NK-92 (cell line): ENCODE measurements around the gene ING4.
"Not testable (repeated sequence)": the region's sequence is repeated elsewhere in the genome, so short reads cannot be mapped to it uniquely, and the experiment has no call there.

Source experiments
- DNase-seq: peaks from one replicate; lab custom pipeline; 2025; ENCODE audit not compliant: unreplicated experiment; lab: John Stamatoyannopoulos, UW

The ING4 gene

DNA sequence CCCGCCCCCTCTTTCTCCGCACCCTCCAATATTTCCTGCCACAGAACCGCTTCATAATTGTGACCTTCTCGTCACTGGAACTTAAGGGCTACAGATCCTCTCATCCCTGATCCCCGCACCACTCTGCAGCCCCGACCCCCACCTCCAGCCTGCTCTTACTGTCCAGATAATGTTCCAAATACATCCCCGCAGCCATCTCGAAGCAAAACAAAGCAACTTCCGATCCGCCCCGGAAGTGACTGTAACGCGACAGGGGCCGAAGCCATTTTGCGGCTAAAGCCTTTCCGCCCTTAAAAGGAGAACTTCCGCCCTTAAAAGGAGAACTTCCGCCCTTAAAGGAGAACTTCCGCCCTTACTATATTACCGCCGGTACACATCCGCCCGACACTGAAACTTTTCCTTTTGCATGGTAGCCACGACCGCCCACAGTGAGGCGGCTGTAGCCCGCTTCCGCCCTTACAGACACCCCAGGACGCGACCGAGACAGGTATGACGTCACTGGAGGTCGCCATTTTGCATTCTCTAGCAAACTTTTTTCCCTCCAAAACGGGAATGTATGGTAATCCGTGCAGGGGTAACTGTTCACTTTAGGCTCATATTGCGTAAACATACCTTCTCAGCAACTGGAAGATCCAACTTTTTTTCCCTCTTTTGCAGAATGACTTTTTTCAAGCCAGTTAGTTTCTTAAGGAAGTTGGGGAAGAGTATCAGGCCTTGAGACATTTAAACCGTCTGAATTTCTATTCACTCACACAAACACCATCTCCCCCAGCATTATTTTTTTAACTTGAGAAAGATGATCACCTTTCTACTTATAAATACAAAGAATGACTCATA is at the start of gene ING4:
TSS of gene ING4 (minus strand) at position 214 of the 837 bp plus-strand sequence. CDS start at position 196, 18 bp downstream.
- peak; percentile 78 for DNase-seq

DNA sequence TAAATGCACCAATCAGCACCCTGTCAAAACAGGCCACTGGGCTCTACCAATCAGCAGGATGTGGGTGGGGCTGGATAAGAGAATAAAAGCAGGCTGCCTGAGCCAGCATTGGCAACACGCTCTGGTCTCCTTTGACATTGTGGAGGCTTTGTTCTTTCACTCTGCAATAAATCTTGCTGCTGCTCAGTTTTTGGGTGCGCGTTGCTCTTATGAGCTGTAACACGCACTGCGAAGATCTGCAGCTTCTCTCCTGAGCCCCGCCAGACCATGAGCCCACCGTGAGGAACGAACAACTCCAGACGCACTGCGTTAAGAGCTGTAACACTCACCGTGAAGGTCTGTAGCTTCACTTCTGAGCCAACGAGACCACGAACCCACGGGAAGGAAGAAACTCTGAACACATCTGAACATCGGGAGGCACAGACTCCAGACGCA is 46.1 kb upstream of the ING4 start:
- no peak for DNase-seq

DNA sequence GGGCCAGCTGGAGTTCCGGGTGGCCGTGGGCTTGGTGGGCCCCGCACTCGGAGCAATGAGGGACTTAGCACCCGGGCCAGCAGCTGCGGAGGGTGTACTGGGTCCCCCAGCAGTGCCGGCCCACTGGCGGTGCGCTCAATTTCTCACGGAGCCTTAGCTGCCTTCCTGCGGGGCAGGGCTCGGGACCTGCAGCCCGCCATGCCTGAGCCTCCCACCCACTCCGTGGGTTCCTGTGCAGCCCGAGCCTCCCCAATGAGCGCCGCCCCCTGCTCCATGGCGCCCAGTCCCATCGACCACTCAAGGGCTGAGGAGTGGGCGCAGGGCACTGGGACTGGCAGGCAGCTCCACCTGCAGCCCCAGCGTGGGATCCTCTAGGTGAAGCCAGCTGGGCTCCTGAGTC is 45.4 kb upstream of the ING4 start:
- not testable (repeated sequence) for DNase-seq

DNA sequence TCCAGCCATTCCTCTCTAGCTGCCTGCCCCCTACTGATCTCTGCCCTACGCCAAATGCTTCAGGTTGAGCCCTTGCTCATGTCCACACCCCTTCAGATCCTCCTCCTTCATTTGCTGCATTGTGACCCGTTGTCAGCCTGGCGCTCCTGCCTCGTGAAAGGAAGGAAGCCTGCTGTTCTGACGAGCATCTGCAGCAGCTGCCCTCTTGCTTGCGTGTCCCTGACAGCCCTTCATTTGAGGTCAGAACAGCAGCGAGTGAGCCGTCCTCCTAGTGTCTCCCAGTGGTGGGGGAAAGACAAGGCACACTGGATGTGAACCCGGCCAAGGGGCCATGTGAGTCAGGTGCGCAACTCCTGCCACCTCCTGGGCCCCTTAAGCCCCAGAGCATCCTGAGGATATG is 40.7 kb upstream of the ING4 start:
- DNase-seq: no peak

DNA sequence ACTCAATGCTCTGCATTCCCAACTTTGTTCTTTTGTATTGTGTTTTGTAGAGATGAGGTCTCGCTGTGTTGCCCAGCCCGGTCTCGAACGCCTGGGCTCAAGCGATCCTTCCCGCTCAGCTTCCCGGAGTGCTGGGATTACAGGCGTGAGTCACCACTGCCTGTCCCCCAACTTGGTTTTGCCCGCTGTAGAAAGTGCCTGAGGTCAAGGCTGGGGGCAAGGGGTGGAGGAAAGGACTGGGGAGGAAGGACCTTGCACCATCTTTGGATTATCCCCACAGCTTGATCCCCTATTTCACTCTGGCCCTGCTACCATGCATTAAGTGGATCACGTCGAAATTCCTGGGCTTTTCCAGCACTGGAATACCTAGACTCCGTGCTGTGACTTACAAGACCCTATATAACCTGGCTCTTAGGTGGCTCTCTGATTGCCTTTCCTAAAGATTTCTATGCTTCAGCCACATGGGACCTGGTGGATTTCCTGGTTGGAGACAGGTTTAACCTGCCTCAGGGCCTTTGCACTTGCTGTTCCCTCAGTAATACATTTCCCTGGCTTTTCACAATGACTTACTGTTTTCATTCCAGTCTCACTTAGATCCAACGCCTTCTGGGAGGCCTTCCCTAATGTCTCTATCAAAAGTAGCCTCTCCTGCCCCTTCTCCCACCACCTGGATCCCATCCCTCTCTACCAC is 38.3 kb upstream of the ING4 start:
- DNase-seq: no peak

DNA sequence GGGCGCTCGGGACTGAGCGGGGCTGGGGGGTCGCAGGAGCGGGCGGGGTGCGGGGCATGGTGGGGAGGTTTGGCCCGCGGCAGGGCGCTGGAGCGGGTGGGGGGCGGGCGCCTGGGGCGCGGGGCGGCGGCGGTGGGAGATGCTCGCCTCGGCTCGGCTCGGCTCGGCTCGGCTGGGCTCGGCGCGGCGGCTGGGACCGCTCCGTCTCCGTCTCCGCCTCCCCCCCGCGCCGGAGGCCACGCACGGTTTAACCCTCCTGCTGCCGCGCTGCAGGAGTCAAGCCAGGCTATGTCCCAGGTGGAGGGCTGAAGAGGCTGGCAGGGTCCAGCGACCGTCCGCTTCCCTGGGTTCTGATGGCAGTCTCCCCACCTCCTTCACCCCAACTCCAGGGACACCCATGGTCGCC is 37.7 kb upstream of the ING4 start, which contains the start of gene PIANP:
TSS of gene PIANP (minus strand) at position 170 of the 406 bp plus-strand sequence. CDS start 2,754 bp downstream, outside the sequence.
- no peak for DNase-seq

DNA sequence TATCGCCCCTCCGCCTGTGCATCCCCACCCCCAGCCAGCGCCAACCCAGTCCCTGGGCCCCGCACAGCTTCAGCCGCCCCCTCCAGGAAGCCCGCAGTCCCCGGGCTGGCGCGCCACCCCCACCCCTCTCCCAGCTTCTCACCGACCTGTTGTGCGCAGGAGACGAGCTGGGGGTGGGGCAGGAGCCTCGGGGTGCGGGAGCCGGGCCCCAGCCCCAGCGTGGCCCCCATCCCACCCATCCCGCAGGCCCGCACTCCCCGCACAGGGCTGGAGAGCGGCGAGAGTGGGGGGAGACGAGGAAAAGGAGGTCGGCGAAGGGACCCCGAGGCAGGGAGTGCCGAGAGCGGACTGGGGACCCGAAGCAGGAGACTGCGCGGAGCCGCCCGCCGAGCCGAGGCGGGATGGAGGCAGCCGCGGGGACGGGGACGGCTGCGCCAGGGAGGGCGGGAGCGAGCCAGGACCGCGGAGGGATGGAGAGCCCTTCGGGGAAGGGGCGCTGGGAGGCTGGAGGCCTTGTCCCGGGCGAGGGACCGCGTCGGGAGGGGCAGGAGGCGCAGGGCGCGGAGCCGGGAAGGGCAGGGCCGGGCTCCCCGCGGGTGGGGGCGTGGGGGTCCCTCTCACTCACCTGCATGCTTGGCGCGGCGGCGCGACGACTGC is 37.2 kb upstream of the ING4 start:
- no peak for DNase-seq

DNA sequence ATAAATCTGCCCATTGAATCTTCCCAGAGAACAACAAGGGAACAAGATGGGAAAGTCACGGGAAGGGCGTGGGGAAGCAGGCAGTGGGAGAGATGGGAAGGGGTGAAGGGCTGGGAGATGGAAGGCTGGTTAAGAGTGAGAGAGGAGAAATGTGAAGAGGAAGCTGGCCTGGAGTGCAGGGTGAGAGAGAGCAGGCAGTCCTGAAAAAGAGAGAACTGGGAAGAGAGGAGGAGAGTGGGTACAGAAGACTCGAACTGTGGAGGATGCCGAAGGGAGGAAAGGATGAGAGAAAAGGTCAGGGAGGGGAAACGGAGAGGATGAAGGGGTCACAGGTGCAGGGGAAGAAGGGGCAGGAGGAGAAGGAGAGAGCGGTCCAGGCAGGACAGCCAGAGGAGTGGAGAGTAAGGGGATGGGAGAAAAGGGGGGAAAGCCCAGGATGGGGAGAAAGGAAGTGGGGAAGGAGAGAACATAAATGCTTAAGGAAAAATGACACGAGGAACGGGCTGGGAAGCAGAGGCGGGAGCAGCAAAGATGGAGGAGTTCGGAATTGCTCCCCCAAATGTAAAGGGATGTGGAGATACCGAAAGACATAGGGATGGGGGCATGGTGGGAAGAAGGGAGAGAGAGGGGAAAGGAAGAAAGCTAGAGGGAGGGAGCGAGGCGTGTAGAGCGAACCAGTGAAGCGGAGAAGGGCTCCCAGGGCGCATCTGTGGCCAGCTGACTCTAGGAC is 36.5 kb upstream of the ING4 start:
- no peak for DNase-seq

DNA sequence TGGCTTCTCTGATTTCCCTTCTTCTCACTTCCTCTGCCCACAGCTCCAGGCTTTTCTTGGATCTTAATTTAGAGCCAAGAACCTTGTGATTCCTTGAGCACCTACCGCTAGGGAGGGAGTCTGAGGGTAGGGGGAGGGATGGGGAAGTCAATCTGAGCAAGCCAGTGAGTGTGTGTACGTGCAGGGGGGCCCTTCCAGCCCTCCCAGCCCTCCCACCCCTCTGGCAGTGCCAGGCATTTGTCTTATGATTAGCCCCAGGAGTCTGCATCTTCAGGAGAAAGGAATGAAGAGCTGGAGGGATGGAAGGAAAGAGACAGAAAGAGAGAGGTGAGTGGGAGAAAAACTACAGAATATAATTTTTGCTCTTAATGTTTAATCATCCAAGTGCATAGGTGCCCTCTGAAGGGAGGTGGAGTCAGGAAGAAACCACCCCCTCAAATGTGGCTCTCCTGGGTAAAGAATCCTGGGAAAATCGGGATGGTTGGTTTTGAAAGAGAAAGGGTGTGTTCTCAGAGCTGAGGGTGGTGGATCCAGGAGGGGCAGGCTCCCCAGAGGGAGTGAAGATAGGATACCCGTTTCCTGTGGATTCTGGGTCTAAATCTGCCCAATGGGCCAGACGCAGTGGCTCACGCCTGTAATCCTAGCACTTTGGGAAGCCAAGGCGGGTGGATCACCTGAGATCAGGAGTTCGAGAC is 35.6 kb upstream of the ING4 start:
- no peak for DNase-seq

DNA sequence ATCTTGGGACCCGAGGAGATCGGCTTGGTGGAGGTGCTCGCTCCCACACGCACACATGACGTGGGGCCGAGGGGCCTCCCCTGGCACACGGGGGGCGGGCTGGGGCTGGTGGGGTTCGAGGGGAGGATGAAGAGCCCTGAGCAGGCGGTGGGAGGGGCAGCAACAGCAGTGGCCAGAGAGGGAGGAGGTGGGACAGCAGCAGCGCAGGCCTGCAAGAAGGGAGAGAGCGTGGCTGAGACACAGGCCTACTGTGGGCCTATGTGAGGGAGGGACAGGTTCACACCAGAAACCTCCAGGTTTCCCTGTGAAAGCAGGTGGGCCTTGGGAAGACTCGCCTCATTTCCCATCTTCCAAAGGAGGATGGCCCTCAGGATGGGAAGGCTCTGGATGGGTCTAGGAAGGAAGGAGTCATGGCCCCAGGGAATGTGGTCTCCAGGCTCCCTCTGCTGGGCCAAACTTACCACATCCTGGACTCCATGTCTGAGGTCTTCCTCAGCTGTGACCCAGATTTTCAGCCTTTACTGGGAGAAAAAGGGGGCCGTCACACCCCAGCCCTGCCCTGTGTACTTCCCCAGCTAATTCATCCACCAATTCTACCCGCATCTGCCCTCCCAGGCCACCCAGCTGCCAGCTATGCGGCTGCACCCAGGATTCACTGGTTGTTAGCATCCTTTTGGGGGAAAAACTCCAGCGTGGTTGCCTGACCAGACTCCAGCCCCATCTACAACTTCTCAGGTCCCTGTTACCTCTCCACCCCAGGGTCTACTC is 34.8 kb upstream of the ING4 start:
- DNase-seq: no peak

DNA sequence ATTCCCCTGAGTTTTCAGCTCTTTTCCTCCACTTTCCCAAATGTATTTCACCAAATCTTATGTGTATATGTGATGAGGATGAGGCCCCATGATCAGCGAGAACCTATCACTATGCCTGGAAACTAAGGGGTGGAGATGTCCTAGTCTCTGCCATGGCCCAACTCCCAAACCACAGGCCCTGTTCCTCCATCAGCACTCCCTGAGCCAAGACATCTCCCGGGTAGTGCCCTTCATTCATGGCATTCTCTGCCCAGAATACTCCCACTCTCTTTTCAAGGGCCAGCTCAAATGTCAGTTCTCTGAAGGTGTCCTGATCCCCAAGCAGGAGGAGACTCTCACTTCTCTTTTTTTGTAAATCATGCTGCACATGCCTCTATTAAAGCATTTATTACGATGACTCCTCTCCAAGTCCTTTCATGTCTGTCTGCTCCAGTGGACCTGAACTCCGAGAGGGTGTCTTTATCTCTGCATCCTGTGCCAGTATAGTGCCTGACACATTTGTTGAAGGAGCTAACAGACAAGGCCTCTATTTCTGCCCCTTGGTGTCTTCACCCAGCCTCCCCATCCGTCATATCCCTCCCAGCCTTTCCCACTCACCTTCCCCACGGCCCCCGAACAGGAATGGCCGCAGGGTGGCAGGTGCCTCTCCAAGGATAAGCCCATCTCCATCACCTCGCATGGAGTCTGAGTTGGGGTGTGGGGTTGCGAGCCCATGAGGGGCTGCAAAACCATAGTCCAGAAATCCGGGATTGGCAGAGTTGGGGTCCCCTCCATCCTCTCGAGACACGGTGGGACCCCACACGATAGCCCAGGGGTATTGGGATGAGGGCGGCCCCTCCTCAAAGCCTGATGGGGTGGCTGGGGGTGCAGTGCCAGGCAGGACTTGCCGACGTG is 34.0 kb upstream of the ING4 start:
- DNase-seq: no peak

DNA sequence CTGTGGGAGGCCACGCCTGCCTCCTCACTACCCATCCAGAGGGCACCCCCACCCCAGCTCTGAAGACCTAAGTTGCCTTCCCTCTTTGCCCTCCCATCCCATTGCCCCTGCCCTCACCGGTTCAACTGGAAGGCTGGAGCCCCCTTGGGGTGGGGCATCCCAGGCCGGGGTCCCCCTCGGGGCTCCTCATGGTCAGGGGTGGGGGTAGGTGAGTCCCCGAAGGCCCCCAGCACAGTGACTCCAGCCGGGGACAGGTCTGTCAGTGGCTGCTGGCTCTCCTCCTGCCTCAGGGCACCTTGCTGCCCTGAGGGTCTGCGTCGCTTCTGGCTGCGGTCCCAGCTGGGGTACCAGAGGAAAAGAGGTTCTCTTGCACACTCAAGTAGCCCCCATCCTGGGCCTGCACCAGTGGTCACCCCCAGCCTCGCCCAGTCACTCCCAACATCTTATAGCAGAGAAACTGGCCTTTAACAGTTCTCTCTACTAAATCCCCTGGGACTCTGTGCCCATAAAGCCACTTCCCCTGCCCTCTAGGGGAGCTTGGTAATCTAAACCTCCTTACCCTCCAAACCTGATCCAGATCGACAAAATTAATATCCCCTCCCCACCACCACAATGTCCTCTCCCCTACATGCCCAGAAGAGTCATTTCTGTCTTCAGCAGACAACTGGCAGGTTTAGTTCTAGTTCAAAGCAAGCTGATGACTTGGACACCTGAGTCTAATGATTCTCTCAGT is 32.6 kb upstream of the ING4 start:
- no peak for DNase-seq

DNA sequence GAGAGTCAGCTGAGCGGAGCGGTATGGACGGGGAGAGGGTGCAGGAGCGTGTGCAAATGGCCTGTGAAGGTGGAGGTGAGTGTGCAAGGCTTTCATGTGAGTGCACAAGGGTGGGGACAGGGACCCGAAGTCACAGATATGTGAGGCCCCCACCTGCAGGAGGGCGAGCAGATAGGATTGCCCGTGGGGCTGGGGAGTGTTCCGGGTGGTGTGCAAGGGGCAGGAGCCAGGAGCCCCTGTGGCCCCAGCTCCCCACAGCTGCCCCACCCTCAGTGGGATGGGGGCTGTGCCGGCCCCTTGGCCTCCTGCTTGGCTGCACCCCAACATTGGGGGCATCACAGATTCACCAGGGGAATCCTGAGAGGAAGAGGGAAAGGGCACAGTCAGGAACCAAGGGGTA is 31.8 kb upstream of the ING4 start:
- no peak for DNase-seq

DNA sequence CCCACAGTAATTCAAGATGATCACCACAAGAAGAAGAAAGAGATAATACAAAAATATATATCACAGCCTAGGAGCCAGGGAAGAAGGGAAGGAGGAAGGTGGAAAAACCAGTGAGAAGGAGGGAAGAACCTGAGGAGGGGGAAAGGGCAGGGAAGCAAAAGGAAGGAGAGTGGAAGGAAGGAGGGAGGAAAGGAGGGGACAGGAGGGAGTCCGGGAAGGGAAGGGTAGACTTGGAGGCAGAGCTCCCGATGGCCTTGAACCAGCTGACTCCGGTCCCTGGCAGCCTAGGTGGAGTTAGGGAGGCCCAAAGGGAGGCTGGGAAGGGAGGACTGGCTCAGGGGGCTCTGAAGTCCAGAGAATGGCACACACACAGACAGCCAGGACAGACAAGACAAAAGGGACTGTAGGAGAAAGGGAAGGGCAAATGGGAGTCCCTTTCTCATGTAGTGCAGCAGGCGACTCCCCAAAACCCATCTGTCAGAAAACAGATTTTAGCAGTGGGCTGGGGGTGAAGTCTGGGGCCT is 31.0 kb upstream of the ING4 start:
- DNase-seq: no peak

DNA sequence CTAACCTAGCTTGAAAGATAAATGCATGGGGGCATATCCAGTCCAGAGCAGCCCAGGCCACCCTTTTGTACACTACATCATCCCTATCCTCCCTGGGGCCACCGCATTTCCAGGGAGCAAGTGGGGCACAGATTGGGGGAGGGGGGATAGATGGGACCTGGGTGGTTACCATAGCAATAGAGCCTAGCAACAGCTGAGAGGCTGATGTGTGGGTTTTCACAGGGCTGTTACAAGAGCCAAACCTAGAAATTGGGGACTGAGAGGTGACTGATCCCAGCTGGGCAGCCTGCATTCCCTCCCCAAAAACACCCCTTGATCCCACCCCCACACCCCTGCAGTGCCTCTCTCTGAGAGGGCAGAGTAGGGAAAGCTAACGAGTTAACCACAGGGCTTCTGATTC is 30.0 kb upstream of the ING4 start:
- no peak for DNase-seq

DNA sequence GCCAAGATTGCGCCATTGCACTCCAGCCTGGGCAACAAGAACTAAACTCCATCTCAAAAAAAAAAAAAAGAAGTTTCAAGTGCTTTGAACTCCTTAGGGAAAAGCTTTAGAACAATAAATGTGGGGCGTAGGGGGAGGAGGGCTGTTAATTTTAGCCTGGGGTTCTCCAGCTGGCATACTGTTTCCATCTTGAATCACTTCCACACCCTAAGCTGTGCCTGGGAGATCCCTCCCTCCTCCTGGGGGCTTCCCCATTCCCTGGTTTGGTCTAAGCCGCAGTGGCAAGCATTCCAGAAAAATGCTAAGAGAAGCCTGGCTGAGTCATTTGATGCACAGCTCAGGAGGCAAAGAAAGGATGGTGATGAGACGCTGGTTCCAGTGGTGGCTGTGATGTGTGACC is 28.6 kb upstream of the ING4 start:
- DNase-seq: no peak

DNA sequence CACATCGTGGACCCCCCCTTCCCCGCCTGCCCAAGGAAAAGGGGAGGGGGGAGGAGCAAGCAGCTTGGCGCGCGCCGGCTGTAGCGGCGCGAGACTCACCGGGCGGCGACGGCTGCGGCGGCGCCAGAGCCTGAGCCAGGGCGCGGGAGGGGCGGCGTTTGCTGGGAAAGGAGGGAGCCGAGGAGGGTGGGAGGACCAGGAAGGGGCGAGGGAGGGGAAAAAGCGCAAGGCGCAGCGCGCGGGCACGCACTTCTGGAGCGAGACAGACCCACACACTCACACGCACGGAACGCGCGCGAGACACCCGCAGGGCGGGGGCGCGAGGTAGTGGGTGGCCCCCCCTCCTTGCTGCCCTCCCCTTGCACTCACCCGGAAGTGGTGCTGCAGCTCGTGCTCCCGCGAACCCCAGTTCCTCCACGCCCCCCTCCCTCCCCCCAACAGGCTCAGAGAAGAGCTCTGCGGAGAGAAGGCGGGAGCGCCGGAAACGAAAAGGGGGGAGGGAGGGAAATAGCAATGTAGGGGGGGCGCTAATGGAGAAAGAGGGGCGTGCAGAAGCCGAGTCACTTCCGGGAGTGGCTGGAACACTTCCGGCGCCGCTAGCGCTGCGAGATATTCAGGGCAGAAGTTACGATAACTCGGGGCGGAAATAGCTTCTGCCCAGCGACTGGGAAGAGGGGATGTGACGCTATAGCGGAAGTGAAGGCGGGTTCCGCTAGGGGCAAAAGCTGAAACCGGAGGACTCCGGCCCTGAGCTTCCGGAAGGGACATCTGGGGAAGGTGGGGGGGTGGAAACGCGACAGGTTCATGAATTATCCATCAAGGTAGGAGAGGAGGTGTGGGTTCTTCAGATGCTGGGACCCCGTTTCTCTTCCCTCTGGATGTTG is 26.3 kb upstream of the ING4 start, which contains the start of gene ZNF384:
TSS of gene ZNF384 (minus strand) at position 377 of the 884 bp plus-strand sequence. CDS start 9,855 bp downstream, outside the sequence.
- peak; percentile 99 for DNase-seq
